ENCODE results near the gene CHRNB1. TPM values are rescaled to one million over a fixed set of nuclear protein-coding genes. Genes with fewer than 3 reads are reported as not detected.

Gene CHRNB1
- polyA plus RNA-seq, 1 donor from 2014 or later = 18.2 TPM

DNA sequence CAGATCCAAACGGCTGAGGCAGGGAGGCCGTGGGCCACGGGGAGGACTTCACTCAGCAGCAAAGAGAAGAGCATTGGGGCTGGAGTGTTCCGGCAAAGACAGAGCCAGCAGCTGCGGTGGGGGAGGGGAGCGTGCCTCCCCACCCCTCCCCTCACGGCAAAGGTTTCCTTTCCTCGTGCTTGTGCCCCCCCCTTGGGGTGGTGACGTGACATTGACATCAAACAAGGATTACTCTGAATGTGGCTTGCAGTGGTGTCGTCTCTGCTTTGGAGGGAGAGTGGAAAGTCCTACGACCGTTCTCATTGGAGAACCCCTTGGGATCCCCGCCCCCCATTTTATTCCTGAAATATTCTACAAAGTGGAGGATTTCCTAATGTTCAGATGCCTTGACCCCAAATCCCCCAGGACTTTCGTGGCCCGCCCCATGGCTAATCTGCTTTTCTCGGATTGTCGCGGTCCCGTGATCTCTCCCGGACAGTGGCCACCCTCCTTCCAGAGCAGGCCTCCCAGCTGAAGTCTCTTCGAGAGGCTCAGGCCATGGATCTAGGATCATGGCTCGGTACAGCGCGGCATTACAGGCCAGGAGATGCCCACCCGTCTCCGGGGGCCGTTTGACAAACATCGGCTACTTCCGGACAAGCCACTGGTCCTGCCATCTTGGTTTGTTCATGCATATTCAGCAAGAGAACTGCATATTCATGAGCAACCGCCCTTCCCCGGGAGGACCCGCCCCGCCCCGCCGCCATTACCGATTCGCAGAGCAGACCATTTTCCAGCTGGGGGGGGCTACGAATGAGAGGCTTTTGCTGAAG, 38.6 kb downstream of the CHRNB1 start:
- no peaks in the 10 kb centered on the region for H3K36me3 ChIP-seq (ENCODE audit: insufficient read depth, low read length)
- peak overlapping the region; percentile 98 for H3K4me2 ChIP-seq (ENCODE audit: low read length)
- no peaks in the 10 kb centered on the region for H4K20me1 ChIP-seq (ENCODE audit: insufficient read depth)
- TF ChIP-seq POLR2AphosphoS5 (IDR thresholded peaks at IDR 0.05) = peak; percentile 33
- no peak for TF ChIP-seq RAD21 (conservative IDR thresholded peaks at IDR 0.05)
- peak; percentile 71 for TF ChIP-seq TAF1 (IDR thresholded peaks at IDR 0.05; ENCODE audit: low read depth)
- TF ChIP-seq EZH2 (IDR thresholded peaks at IDR 0.05; ENCODE audit: borderline replicate concordance, insufficient read depth, low read length, poor library complexity, severe bottlenecking) = no peak
- no peak for TF ChIP-seq SMC3 (conservative IDR thresholded peaks at IDR 0.05; ENCODE audit: poor library complexity)
- no peak for TF ChIP-seq MXI1 (conservative IDR thresholded peaks at IDR 0.05; ENCODE audit: poor library complexity, severe bottlenecking)
- TF ChIP-seq, protein P1, sequence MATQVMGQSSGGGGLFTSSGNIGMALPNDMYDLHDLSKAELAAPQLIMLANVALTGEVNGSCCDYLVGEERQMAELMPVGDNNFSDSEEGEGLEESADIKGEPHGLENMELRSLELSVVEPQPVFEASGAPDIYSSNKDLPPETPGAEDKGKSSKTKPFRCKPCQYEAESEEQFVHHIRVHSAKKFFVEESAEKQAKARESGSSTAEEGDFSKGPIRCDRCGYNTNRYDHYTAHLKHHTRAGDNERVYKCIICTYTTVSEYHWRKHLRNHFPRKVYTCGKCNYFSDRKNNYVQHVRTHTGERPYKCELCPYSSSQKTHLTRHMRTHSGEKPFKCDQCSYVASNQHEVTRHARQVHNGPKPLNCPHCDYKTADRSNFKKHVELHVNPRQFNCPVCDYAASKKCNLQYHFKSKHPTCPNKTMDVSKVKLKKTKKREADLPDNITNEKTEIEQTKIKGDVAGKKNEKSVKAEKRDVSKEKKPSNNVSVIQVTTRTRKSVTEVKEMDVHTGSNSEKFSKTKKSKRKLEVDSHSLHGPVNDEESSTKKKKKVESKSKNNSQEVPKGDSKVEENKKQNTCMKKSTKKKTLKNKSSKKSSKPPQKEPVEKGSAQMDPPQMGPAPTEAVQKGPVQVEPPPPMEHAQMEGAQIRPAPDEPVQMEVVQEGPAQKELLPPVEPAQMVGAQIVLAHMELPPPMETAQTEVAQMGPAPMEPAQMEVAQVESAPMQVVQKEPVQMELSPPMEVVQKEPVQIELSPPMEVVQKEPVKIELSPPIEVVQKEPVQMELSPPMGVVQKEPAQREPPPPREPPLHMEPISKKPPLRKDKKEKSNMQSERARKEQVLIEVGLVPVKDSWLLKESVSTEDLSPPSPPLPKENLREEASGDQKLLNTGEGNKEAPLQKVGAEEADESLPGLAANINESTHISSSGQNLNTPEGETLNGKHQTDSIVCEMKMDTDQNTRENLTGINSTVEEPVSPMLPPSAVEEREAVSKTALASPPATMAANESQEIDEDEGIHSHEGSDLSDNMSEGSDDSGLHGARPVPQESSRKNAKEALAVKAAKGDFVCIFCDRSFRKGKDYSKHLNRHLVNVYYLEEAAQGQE (IDR thresholded peaks at IDR 0.05; ENCODE audit: borderline replicate concordance) = peak; percentile 82
- TF ChIP-seq EP300 (conservative IDR thresholded peaks at IDR 0.05; ENCODE audit: poor library complexity, severe bottlenecking) = no peak
- TF ChIP-seq, protein P2, sequence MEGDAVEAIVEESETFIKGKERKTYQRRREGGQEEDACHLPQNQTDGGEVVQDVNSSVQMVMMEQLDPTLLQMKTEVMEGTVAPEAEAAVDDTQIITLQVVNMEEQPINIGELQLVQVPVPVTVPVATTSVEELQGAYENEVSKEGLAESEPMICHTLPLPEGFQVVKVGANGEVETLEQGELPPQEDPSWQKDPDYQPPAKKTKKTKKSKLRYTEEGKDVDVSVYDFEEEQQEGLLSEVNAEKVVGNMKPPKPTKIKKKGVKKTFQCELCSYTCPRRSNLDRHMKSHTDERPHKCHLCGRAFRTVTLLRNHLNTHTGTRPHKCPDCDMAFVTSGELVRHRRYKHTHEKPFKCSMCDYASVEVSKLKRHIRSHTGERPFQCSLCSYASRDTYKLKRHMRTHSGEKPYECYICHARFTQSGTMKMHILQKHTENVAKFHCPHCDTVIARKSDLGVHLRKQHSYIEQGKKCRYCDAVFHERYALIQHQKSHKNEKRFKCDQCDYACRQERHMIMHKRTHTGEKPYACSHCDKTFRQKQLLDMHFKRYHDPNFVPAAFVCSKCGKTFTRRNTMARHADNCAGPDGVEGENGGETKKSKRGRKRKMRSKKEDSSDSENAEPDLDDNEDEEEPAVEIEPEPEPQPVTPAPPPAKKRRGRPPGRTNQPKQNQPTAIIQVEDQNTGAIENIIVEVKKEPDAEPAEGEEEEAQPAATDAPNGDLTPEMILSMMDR (IDR thresholded peaks at IDR 0.05; ENCODE audit: poor library complexity, severe bottlenecking) = no peak
- no peaks in the 10 kb centered on the region for H3K9me2 ChIP-seq (ENCODE audit: insufficient read depth, low read length)
- no peaks in the 10 kb centered on the region for H3K9me3 ChIP-seq (ENCODE audit: low read length)
- H3K27me3 ChIP-seq (ENCODE audit: insufficient read depth, low read depth, low read length) = no peaks in the 10 kb centered on the region
- H2AFZ ChIP-seq (ENCODE audit: low read depth, low read length) = peak overlapping the region; percentile 91
- H3K9ac ChIP-seq (ENCODE audit: low read length) = peak overlapping the region; percentile 98
- peak overlapping the region; percentile 96 for H3K4me3 ChIP-seq (ENCODE audit: low read length)
- H3K27ac ChIP-seq (ENCODE audit: low read length) = peak overlapping the region; percentile 100
- H3F3A ChIP-seq (ENCODE audit: insufficient read depth, low read length, poor library complexity, severe bottlenecking) = no peaks in the 10 kb centered on the region
- H3K79me2 ChIP-seq (replicated peaks; ENCODE audit: insufficient read depth, low read length) = peaks cover 50% of the 10 kb centered on the region

DNA sequence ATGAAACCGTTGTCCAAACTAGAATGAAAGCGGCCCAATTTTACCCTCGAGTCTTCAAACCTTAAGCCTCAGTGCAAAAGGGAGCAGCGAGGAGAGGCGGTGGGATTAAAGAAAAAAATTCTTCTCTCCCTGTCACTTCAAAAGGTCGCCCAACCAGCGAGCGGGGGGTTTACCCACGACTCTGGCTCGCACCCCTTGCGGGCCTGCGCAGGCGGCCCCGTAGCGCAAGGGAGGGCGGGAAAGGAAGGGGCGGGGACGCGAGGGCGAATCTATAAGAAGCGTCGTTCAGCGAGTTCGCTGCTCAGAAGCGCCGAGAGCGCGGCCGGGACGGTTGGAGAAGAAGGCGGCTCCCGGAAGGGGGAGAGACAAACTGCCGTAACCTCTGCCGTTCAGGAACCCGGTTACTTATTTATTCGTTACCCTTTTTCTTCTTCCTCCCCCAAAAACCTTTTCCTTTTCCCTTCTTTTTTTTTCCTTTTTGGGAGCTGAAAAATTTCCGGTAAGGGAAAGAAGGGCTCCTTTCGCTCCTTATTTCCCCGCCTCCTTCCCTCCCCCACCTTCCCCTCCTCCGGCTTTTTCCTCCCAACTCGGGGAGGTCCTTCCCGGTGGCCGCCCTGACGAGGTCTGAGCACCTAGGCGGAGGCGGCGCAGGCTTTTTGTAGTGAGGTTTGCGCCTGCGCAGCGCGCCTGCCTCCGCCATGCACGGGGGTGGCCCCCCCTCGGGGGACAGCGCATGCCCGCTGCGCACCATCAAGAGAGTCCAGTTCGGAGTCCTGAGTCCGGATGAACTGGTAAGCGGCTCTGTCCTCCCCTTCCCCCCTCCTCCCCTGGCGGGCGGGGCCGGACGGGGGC, 39.4 kb downstream of the CHRNB1 start, which contains the start of gene POLR2A:
Gene POLR2A, plus strand, starts transcription at position 300 of the 852 bp plus-strand sequence.
- peak within 1 kb of the TSS; percentile 98 for H3K4me2 ChIP-seq (ENCODE audit: low read length)
- no peaks in the 10 kb centered on the region for H4K20me1 ChIP-seq (ENCODE audit: insufficient read depth)
- H3K4me3 ChIP-seq (ENCODE audit: low read length) = peak within 1 kb of the TSS; percentile 96
- no peaks in the 10 kb centered on the region for H3K9me2 ChIP-seq (ENCODE audit: insufficient read depth, low read length)
- H2AFZ ChIP-seq (ENCODE audit: low read depth, low read length) = peak within 1 kb of the TSS; percentile 91
- no peaks in the 10 kb centered on the region for H3F3A ChIP-seq (ENCODE audit: insufficient read depth, low read length, poor library complexity, severe bottlenecking)
- H3K36me3 ChIP-seq (ENCODE audit: insufficient read depth, low read length) = no peaks in the 10 kb centered on the region
- peaks cover 55% of the 10 kb centered on the region for H3K79me2 ChIP-seq (replicated peaks; ENCODE audit: insufficient read depth, low read length)
- no peaks in the 10 kb centered on the region for H3K9me3 ChIP-seq (ENCODE audit: low read length)
- TF ChIP-seq, protein P2 (IDR thresholded peaks at IDR 0.05; ENCODE audit: poor library complexity, severe bottlenecking) = peak; percentile 45
- TF ChIP-seq TAF1 (IDR thresholded peaks at IDR 0.05; ENCODE audit: low read depth) (peak; percentile 100), SMC3 (conservative IDR thresholded peaks at IDR 0.05; ENCODE audit: poor library complexity) (no peak), POLR2AphosphoS5 (IDR thresholded peaks at IDR 0.05) (peak; percentile 100), EZH2 (IDR thresholded peaks at IDR 0.05; ENCODE audit: borderline replicate concordance, insufficient read depth, low read length, poor library complexity, severe bottlenecking) (no peak), EP300 (conservative IDR thresholded peaks at IDR 0.05; ENCODE audit: poor library complexity, severe bottlenecking) (peak; percentile 70)
- TF ChIP-seq, protein P1 (IDR thresholded peaks at IDR 0.05; ENCODE audit: borderline replicate concordance) = peak; percentile 98
- H3K27me3 ChIP-seq (ENCODE audit: insufficient read depth, low read depth, low read length) = no peaks in the 10 kb centered on the region
- H3K27ac ChIP-seq (ENCODE audit: low read length) = peak within 1 kb of the TSS; percentile 100
- peak within 1 kb of the TSS; percentile 98 for H3K9ac ChIP-seq (ENCODE audit: low read length)
